Progenitor cell of endocrine pancreas (in vitro differentiated cells): ENCODE results near the gene TRPC4AP. TPM values are rescaled to one million over a fixed set of nuclear protein-coding genes. Genes with fewer than 3 reads are reported as not detected.

ENCODE experiments used
- DNase-seq: peaks from one replicate; pipeline ENCODE4 v3.0.0; 2021; ENCODE audit warnings: low spot score; ENCODE audit not compliant: unreplicated experiment
- H3K27ac Mint-ChIP-seq: 2 replicates; pipeline ENCODE4 v1.8.0; 2021; ENCODE audit warnings: mild to moderate bottlenecking, moderate library complexity, mixed read lengths
- H3K27me3 Mint-ChIP-seq: 2 replicates; pipeline ENCODE4 v1.8.0; 2021; ENCODE audit warnings: mixed read lengths
- H3K36me3 Mint-ChIP-seq: 2 replicates; pipeline ENCODE4 v1.8.0; 2022; ENCODE audit warnings: mixed read lengths; ENCODE audit not compliant: insufficient read depth
- H3K4me1 Mint-ChIP-seq: 2 replicates; pipeline ENCODE4 v1.8.0; 2021; ENCODE audit warnings: low read depth, mixed read lengths
- H3K4me3 Mint-ChIP-seq: 2 replicates; pipeline ENCODE4 v1.8.0; 2021; ENCODE audit warnings: low read depth, mild to moderate bottlenecking, moderate library complexity, mixed read lengths
- H3K9me3 Mint-ChIP-seq: 2 replicates; pipeline ENCODE4 v1.8.0; 2021; ENCODE audit warnings: low read depth, mixed read lengths
- total RNA-seq: library from RNA; stranded (reverse); gene quantifications from 2 replicates; pipeline ENCODE4 v1.2.1, GENCODE V29; 2021
- TF ChIP-seq, protein P1 (sequence below): fragments of 200-600 bp; sonication (generic); IDR thresholded peaks from one replicate; pipeline ENCODE4 v1.5.0; 2021; ENCODE audit warnings: antibody characterized with exemption, mild to moderate bottlenecking; ENCODE audit not compliant: unreplicated experiment

Gene TRPC4AP
- total RNA-seq, 1 donor from 2014 or later, result 122 TPM

DNA sequence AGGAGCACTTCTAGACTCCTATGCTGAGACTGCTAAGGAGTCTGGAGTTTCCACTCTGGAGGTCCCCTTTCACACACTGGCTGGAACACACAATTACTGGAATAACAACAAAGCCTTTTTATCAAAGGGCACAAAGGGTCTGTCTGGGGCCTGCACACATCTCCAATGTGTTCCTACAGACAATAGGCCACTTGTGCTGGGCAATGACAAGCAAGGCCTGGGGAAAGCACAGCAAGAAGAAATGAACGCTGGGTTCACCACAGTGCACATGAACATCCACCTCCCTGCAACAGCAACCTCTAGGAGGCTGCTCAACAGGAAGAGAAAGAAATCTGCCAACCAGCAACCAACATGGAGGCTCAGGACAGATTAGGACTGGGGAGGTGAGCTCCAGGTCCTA is 43.9 kb downstream of the TRPC4AP start:
- H3K4me3 Mint-ChIP-seq, result no peak overlapping the region
- peaks cover 7% of the 10 kb centered on the region for H3K4me1 Mint-ChIP-seq
- H3K27ac Mint-ChIP-seq, result peak overlapping the region; percentile 85
- no peak for DNase-seq
- no peaks in the 10 kb centered on the region for H3K9me3 Mint-ChIP-seq
- H3K36me3 Mint-ChIP-seq, result peaks cover 34% of the 10 kb centered on the region
- no peaks in the 10 kb centered on the region for H3K27me3 Mint-ChIP-seq
- TF ChIP-seq, protein P1, sequence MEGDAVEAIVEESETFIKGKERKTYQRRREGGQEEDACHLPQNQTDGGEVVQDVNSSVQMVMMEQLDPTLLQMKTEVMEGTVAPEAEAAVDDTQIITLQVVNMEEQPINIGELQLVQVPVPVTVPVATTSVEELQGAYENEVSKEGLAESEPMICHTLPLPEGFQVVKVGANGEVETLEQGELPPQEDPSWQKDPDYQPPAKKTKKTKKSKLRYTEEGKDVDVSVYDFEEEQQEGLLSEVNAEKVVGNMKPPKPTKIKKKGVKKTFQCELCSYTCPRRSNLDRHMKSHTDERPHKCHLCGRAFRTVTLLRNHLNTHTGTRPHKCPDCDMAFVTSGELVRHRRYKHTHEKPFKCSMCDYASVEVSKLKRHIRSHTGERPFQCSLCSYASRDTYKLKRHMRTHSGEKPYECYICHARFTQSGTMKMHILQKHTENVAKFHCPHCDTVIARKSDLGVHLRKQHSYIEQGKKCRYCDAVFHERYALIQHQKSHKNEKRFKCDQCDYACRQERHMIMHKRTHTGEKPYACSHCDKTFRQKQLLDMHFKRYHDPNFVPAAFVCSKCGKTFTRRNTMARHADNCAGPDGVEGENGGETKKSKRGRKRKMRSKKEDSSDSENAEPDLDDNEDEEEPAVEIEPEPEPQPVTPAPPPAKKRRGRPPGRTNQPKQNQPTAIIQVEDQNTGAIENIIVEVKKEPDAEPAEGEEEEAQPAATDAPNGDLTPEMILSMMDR, result no peak

DNA sequence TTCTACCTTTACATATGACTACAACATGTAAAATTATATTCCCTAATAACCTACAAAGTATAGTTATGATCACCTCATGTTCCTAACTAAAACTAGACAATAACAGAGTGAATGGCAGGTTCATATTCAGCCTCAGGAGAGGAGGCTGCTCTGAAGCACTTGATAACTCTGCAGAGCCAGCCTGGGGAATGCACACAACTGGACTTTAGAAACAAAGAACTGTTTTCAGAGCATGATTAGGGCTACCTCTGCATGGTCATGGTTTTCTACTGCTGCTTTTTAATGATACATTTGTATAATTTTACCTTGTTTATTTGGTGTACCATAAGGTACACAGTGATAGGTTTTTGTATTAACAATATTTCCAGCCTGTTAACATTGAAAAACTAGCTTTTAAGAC is 50.3 kb downstream of the TRPC4AP start:
- peaks cover 34% of the 10 kb centered on the region for H3K36me3 Mint-ChIP-seq
- H3K27ac Mint-ChIP-seq, result peak overlapping the region; percentile 46
- TF ChIP-seq, protein P1, result no peak

DNA sequence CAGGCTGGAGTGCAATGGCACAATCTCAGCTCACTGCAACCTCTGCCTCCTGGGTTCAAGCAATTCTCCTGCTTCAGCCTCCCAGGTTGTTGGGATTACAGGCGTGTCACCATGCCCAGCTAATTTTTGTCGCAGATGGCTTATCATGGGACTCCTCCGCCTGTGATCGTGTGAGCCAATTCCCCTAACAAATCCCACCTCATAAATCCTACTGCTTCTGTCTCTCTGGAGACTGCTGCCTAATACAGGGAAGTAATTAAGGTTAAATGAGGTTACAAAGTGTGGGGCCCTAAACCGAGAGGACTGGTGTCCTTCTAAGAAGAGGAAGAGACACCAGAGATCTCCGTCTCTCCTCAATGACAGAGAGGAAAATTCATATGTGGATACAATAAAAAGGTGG is 52.0 kb downstream of the TRPC4AP start:
- peak overlapping the region; percentile 83 for H3K27ac Mint-ChIP-seq
- H3K36me3 Mint-ChIP-seq, result peaks cover 36% of the 10 kb centered on the region
- peaks cover 32% of the 10 kb centered on the region for H3K4me1 Mint-ChIP-seq
- no peak overlapping the region for H3K4me3 Mint-ChIP-seq
- DNase-seq, result no peak
- no peaks in the 10 kb centered on the region for H3K9me3 Mint-ChIP-seq
- TF ChIP-seq, protein P1, result no peak
- H3K27me3 Mint-ChIP-seq, result no peaks in the 10 kb centered on the region

More for the DNA sequence above, 50.3 kb downstream of the TRPC4AP start:
- Mint-ChIP-seq H3K4me3 (no peak overlapping the region), H3K27me3 (no peaks in the 10 kb centered on the region), H3K4me1 (peaks cover 32% of the 10 kb centered on the region), H3K9me3 (no peaks in the 10 kb centered on the region)
- no peak for DNase-seq

DNA sequence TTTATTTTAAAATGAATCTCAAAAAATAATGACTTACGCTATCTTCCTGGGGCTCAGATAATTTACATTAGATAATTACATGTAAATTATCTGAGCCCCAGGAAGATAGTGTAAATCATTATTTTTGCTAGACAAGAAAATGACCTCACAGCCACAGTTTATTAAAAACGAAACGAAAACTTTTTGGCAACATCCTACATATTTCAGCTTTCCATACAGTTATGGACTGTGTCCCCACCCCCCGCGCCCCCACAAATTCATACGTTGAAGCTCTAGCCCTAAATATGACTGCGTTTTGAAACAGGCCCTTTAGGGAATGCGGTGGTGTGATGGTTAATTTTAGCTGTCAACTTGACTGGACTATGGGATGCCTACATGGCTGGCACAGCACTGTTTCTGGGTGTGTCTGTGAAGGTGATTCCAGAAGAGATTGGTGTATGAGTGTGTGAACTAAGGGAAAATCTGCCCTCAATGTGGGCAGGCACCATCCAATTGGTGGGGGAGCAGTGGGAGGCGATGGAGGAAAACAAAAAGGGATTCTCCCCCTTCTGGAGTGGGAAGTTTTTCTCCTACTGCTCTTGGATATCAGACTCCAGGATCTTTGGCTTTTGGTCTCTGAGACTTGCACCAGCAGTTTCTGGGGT is 52.6 kb downstream of the TRPC4AP start:
- no peaks in the 10 kb centered on the region for H3K27me3 Mint-ChIP-seq
- TF ChIP-seq, protein P1, result no peak
- peak overlapping the region; percentile 46 for H3K27ac Mint-ChIP-seq
- H3K9me3 Mint-ChIP-seq, result no peaks in the 10 kb centered on the region
- DNase-seq, result no peak
- peaks cover 37% of the 10 kb centered on the region for H3K36me3 Mint-ChIP-seq
- peaks cover 32% of the 10 kb centered on the region for H3K4me1 Mint-ChIP-seq
- H3K4me3 Mint-ChIP-seq, result peak overlapping the region; percentile 28

DNA sequence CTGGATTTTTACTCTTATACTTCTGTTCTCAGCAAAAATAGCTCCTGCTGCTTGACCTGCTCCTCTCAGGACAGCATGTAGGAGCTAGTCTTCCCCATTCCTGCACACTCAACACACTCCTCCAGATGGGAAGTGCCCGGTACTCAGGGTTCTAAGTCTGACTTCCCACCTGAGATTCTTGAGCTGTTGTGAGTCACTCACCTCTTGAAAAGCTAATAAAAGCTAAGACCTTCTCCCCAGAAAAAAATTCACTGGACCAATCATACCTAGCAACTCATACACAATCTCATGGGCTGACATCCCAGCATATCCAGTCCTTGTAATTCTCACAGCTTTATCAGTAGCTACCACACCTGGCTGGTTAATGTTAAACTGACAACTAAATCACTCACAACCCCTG is 53.5 kb downstream of the TRPC4AP start:
- H3K9me3 Mint-ChIP-seq, result no peaks in the 10 kb centered on the region
- H3K4me1 Mint-ChIP-seq, result peaks cover 32% of the 10 kb centered on the region
- TF ChIP-seq, protein P1, result no peak
- H3K4me3 Mint-ChIP-seq, result peak overlapping the region; percentile 40
- no peaks in the 10 kb centered on the region for H3K27me3 Mint-ChIP-seq
- H3K36me3 Mint-ChIP-seq, result peaks cover 39% of the 10 kb centered on the region
- H3K27ac Mint-ChIP-seq, result peak overlapping the region; percentile 84
- DNase-seq, result no peak
